ENCODE measurements around the gene PITX2.
"Not testable (repeated sequence)": the region's sequence is repeated elsewhere in the genome, so short reads cannot be mapped to it uniquely, and the experiment has no call there.

Gene PITX2

GRCh38 chr4:110609044-110609750 is 13.7 kb downstream of the PITX2 start:
- no peak for DNase-seq

GRCh38 chr4:110605077-110605476 is 17.8 kb downstream of the PITX2 start:
- DNase-seq = no peak

GRCh38 chr4:110602061-110602460 is 20.8 kb downstream of the PITX2 start:
- no peak for DNase-seq

- DNase-seq = no peak
These were observed 25.3 kb downstream of the PITX2 start for GRCh38 chr4:110597582-110597981.

GRCh38 chr4:110596431-110596830 is 26.4 kb downstream of the PITX2 start:
- DNase-seq = no peak

- no peak for DNase-seq
These were observed 27.3 kb downstream of the PITX2 start for GRCh38 chr4:110595583-110595982.

- no peak for DNase-seq
These were observed 33.6 kb downstream of the PITX2 start for GRCh38 chr4:110589297-110589696.

GRCh38 chr4:110587666-110588285 is 35.1 kb downstream of the PITX2 start:
- DNase-seq = no peak

GRCh38 chr4:110586131-110586850 is 36.6 kb downstream of the PITX2 start:
- peak; percentile 35 for DNase-seq

- DNase-seq = not testable (repeated sequence)
These were observed 46.2 kb downstream of the PITX2 start for GRCh38 chr4:110576696-110577095.
